GDM1 (cell line): ENCODE data around the gene TNFRSF4.

Experiments used
- DNase-seq: peaks from one replicate; lab custom pipeline; 2025; lab: John Stamatoyannopoulos, UW

The TNFRSF4 gene

GRCh38 chr1:1169429-1170214 lies 44.3 kb downstream of the TNFRSF4 start:
- DNase-seq = no peak

- DNase-seq = no peak
Observed at GRCh38 chr1:1168451-1169411, 45.2 kb downstream of the TNFRSF4 start.

GRCh38 chr1:1167841-1168450 lies 46.0 kb downstream of the TNFRSF4 start:
- no peak for DNase-seq

GRCh38 chr1:1167398-1167821 lies 46.5 kb downstream of the TNFRSF4 start:
- no peak for DNase-seq

- no peak for DNase-seq
Observed at GRCh38 chr1:1166642-1167397, 47.1 kb downstream of the TNFRSF4 start.

- no peak for DNase-seq
Observed at GRCh38 chr1:1165900-1166421, 48.0 kb downstream of the TNFRSF4 start.

- no peak for DNase-seq
Observed at GRCh38 chr1:1165485-1165884, 48.5 kb downstream of the TNFRSF4 start.

- DNase-seq = no peak
Observed at GRCh38 chr1:1164701-1165451, 49.1 kb downstream of the TNFRSF4 start.

GRCh38 chr1:1164361-1164700 lies 49.6 kb downstream of the TNFRSF4 start:
- DNase-seq = no peak

- no peak for DNase-seq
Observed at GRCh38 chr1:1163538-1164070, 50.3 kb downstream of the TNFRSF4 start.

- no peak for DNase-seq
Observed at GRCh38 chr1:1162597-1163537, 51.1 kb downstream of the TNFRSF4 start.

GRCh38 chr1:1161683-1162079 lies 52.3 kb downstream of the TNFRSF4 start:
- no peak for DNase-seq
